HepG2 (cell line): Measurements from ENCODE around the gene CCM2L. TPM values are rescaled to one million over a fixed set of nuclear protein-coding genes. Genes with fewer than 3 reads are reported as not detected.

Experiments used
- ATAC-seq: fragments of 200-7000 bp; cut with Tn5 transposase; 3 replicates; pipeline ENCODE4 v1.9.1; 2020; ENCODE audit warnings: mild to moderate bottlenecking, moderate library complexity
- BruUV-seq: library from RNA; stranded (reverse); fragments of 400-500 nt; replicated peaks from 2 replicates; lab custom pipeline; 2021; lab: Mats Ljungman, UMichigan
- CTCF ChIA-PET: fragments of 300-600 bp; formaldehyde crosslinking; extraction: SDS; loops from one replicate; lab custom pipeline; 2021; ENCODE audit warnings: low total read pairs, inconsistent platforms, low intra/inter-chr PET ratio; lab: Yijun Ruan, JAX
- POLR2A ChIA-PET: fragments of 350-600 bp; sonication (Branson Sonifier 250); formaldehyde crosslinking; loops from one replicate; lab custom pipeline; 2020; ENCODE audit warnings: antibody characterized with exemption, inconsistent platforms; lab: Yijun Ruan, JAX
- DNase-seq: peaks from one replicate; pipeline ENCODE4 v3.0.0-alpha.2; 2015; ENCODE audit warnings: low spot score
- FAIRE-seq: peaks from 3 replicates; lab custom pipeline; 2011; peaks lifted over from hg19 to GRCh38; lab: Jason Lieb, UNC
- H2AFZ ChIP-seq: one replicate; pipeline ENCODE4 v1.6.1; 2011; ENCODE audit warnings: low read length, inconsistent platforms
- H3K27ac ChIP-seq: fragments of 300-600 bp; 3 replicates; pipeline ENCODE4 v1.8.0; 2011; ENCODE audit warnings: mixed run types, mild to moderate bottlenecking, mixed read lengths, low read length, inconsistent platforms; ENCODE audit not compliant: insufficient read depth; ENCODE audit errors: extremely low read length
- H3K27me3 ChIP-seq, 2 experiments: fragments of 200-600 bp in 1 of 2; 2 replicates in 1 of 2; 3 replicates in 1 of 2; pipeline versions ENCODE4 v1.6.0 to v1.8.0; 2011; ENCODE audit warnings: low read length in 2 of 2, mild to moderate bottlenecking in 2 of 2, moderate library complexity in 2 of 2, inconsistent platforms in 1 of 2; ENCODE audit not compliant: insufficient read depth in 2 of 2, control insufficient read depth in 1 of 2
- H3K36me3 ChIP-seq, 2 experiments: fragments of 200-600 bp in 1 of 2; replicated peaks in 1 of 2; 2 replicates in 1 of 2; 3 replicates in 1 of 2; pipeline versions ENCODE4 v1.5.1 to v1.8.0; 2011; ENCODE audit warnings: low read length in 2 of 2, inconsistent platforms in 1 of 2; ENCODE audit not compliant: insufficient read depth in 2 of 2, control insufficient read depth in 1 of 2
- H3K4me1 ChIP-seq: 2 replicates; pipeline ENCODE4 v1.5.1; 2012; ENCODE audit warnings: low read length, inconsistent platforms; ENCODE audit not compliant: insufficient read depth
- H3K4me2 ChIP-seq: 2 replicates; pipeline ENCODE4 v1.6.0; 2011; ENCODE audit warnings: low read depth, low read length, inconsistent platforms
- H3K4me3 ChIP-seq, 3 experiments: fragments of 200-600 bp in 1 of 3; sonication (generic), shearing (Covaris generic) in 1 of 3; replicated peaks in 1 of 3; 2 replicates each; pipeline ENCODE4 v1.5.1; 2011 to 2016; ENCODE audit warnings: low read length in 3 of 3, inconsistent platforms in 2 of 3, low read depth in 2 of 3, mild to moderate bottlenecking in 2 of 3, control low read depth in 1 of 3, mixed read lengths in 1 of 3; ENCODE audit not compliant: insufficient read depth in 1 of 3
- H3K79me2 ChIP-seq: one replicate; pipeline ENCODE4 v1.6.1; 2011; ENCODE audit warnings: low read length, inconsistent platforms; ENCODE audit not compliant: insufficient read depth
- H3K9ac ChIP-seq: 2 replicates; pipeline ENCODE4 v1.6.0; 2011; ENCODE audit warnings: mild to moderate bottlenecking, low read depth, low read length, inconsistent platforms; ENCODE audit not compliant: insufficient read depth
- H3K9me3 ChIP-seq: 2 replicates; pipeline ENCODE4 v1.5.1; 2012; ENCODE audit warnings: mild to moderate bottlenecking, low read length
- H4K20me1 ChIP-seq: 2 replicates; pipeline ENCODE4 v1.6.0; 2011; ENCODE audit warnings: inconsistent platforms, mild to moderate bottlenecking, low read length, moderate library complexity; ENCODE audit not compliant: insufficient read depth
- KDM5B ChIP-seq: sonication (generic); formaldehyde crosslinking; IDR thresholded peaks from 2 replicates; pipeline ENCODE4 v1.4.0; 2020; ENCODE audit warnings: missing genetic modification reagents, mild to moderate bottlenecking, borderline replicate concordance
- ZFP36L2 ChIP-seq: sonication (generic); formaldehyde crosslinking; IDR thresholded peaks from 2 replicates; pipeline ENCODE4 v1.4.0; 2020; ENCODE audit warnings: missing genetic modification reagents
- ZNF207 ChIP-seq: fragments of 450-650 bp; IDR thresholded peaks from 2 replicates; pipeline ENCODE4 v1.6.1; 2016; ENCODE audit warnings: antibody characterized with exemption, borderline replicate concordance
- ZNF605 ChIP-seq: sonication (generic); formaldehyde crosslinking; IDR thresholded peaks from 2 replicates; pipeline ENCODE4 v1.8.0; 2022; ENCODE audit warnings: mild to moderate bottlenecking, missing genetic modification reagents
- WGBS: methylation state at CpG from one replicate; pipeline ENCODE4 v1.1.6; 2017; ENCODE audit warnings: low lambda C conversion rate; 5-methylcytosine and 5-hydroxymethylcytosine counted together
- in situ Hi-C: cut with HindIII; loops from 2 replicates; pipeline ENCODE4 v1.10.0; 2017; ENCODE audit warnings: low pct_unique_long_range_greater_than_20kb; ENCODE audit not compliant: extremely low pct_ligation_motif_present
- intact Hi-C: fragments of 100-400 bp; cut with micrococcal nuclease; formaldehyde crosslinking; loops from one replicate; pipeline ENCODE4 v1.10.0; 2022; ENCODE audit not compliant: unreplicated experiment
- polyA plus RNA-seq, 8 experiments: library from polyadenylated mRNA; depleted of rRNA in 3 of 8; stranded (reverse) in 7 of 8; unstranded in 1 of 8; fragments of >200 nt; fragmentation: Illumina TruSeq in 4 of 8; extraction: Trizol in 4 of 8; gene quantifications; 2 replicates each; pipeline versions ENCODE4 v1.2.1 to v1.2.3, GENCODE V29; 2011 to 2016; ENCODE audit warnings: low read depth in 4 of 8, missing spikeins in 1 of 8, mixed read lengths in 1 of 8; ENCODE audit not compliant: insufficient read depth in 1 of 8
- total RNA-seq, 5 experiments: library from RNA; depleted of rRNA; stranded (reverse); fragments of >200 nt; fragmentation: Illumina TruSeq; extraction: Trizol; gene quantifications; 2 replicates each; pipeline ENCODE4 v1.2.3, GENCODE V29; 2016; ENCODE audit warnings: low read depth in 1 of 5

The CCM2L gene
- total and polyA plus RNA-seq, 2 of the 13 experiments (the other 11 are each of a cell fraction or from before 2014, with no cell fraction given): 0.15 TPM; not detected in 1

DNA sequence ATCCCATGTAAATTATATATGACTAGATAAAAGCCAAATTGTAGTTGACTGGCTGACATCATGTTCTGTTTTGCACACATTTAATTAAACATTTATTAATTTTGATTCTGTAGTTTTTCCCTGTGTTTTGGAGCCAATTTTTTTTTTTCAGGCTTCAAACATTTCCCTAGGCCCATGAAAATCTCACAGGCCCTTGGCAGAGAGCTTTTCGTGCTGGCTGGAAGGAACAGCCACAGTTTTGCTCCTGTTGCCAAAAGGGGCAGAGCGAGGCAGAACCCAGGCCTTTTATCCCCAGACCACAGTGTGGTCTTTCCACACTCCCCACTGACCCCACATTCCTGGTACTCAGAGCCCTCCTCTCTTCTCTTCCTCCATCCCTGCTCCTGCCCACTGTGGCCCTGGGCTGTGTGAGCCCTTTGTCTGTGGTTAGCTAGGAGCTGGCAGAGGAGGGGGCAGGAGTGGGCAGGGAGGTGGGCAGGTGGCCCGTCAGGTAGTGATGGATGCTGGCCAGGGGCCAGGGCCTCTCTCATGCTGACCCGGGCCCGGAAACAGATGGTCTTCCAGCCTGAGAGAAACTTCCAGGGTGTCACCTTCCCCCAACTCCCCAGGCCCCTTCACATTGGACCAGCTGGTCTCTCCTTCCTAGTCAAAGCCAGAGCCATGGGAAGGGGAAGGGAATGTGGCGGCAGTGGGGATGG lies 19.4 kb upstream of the CCM2L start:
- Histone ChIP-seq H3K4me2 (no peak overlapping the region), H3K9ac (no peak overlapping the region), H3K27ac (no peak overlapping the region), H3K27me3 (peaks cover 8 to 42% of the 10 kb centered on the region in 2 experiments; a peak in 4 of 5 replicates), H3K4me1 (no peaks in the 10 kb centered on the region), H3K79me2 (no peaks in the 10 kb centered on the region), H3K36me3 (no peaks in the 10 kb centered on the region), H3K9me3 (no peaks in the 10 kb centered on the region), H3K4me3 (no peak overlapping the region), H4K20me1 (peaks cover 6% of the 10 kb centered on the region; the same call in 1 of the 2 replicates), H2AFZ (no peak overlapping the region)
- ATAC-seq (no peak), FAIRE-seq (no peak), DNase-seq (no peak)
- CTCF ChIA-PET: no interaction called here
- in situ Hi-C loops (no loop called here), intact Hi-C loops (no loop called here)
- BruUV-seq: no TSS peak
- under 1% methylated on average over 6 of the region's 6 CpGs for WGBS
- POLR2A ChIA-PET: no interaction called here
- TF ChIP-seq ZFP36L2 (CRISPR knock-in tag) (no peak), ZNF605 (CRISPR knock-in tag) (no peak), KDM5B (CRISPR knock-in tag) (no peak)

DNA sequence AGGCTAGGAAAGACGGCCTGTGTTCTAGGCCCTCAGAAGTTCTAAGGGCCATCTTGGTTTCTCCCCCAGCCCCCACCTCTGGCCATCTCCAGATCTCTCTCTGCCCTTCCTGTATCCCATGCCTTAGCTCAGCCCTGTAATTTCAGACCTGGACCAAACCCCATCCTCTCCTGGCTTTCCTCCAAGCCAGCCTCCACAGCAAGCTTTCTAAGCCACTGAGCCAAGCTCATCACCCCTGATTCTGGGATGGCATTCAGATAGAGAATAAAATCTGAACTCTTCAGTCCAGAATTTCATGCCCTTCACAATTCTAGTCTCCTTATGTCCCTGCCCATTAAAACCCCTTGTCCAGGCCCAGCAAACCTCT lies 18.9 kb upstream of the CCM2L start:
- no peak overlapping the region for H3K4me2 ChIP-seq
- no TSS peak for BruUV-seq
- intact Hi-C loops (no loop called here), in situ Hi-C loops (no loop called here)
- 12% methylated on average over 1 of the region's 1 CpG for WGBS
- no peak overlapping the region for H2AFZ ChIP-seq
- no peak overlapping the region for H3K27ac ChIP-seq
- ATAC-seq (no peak), FAIRE-seq (no peak), DNase-seq (no peak)
- no peaks in the 10 kb centered on the region for H3K4me1 ChIP-seq
- POLR2A ChIA-PET: no interaction called here
- no peak overlapping the region for H3K4me3 ChIP-seq
- CTCF ChIA-PET: no interaction called here
- peaks cover 8 to 46% of the 10 kb centered on the region in 2 experiments; a peak in 4 of 5 replicates for H3K27me3 ChIP-seq
- no peaks in the 10 kb centered on the region for H3K36me3 ChIP-seq
- H3K9me3 ChIP-seq: no peaks in the 10 kb centered on the region
- no peaks in the 10 kb centered on the region for H3K79me2 ChIP-seq
- no peak for TF ChIP-seq ZNF207
- peaks cover 6% of the 10 kb centered on the region; the same call in 1 of the 2 replicates for H4K20me1 ChIP-seq
- H3K9ac ChIP-seq: no peak overlapping the region
